ENCODE results near the gene KIAA0930. TPM values are rescaled to one million over a fixed set of nuclear protein-coding genes. Genes with fewer than 3 reads are reported as not detected.

Gene KIAA0930
- total RNA-seq, 1 experiment from 2014 or later = 61.9 TPM

DNA sequence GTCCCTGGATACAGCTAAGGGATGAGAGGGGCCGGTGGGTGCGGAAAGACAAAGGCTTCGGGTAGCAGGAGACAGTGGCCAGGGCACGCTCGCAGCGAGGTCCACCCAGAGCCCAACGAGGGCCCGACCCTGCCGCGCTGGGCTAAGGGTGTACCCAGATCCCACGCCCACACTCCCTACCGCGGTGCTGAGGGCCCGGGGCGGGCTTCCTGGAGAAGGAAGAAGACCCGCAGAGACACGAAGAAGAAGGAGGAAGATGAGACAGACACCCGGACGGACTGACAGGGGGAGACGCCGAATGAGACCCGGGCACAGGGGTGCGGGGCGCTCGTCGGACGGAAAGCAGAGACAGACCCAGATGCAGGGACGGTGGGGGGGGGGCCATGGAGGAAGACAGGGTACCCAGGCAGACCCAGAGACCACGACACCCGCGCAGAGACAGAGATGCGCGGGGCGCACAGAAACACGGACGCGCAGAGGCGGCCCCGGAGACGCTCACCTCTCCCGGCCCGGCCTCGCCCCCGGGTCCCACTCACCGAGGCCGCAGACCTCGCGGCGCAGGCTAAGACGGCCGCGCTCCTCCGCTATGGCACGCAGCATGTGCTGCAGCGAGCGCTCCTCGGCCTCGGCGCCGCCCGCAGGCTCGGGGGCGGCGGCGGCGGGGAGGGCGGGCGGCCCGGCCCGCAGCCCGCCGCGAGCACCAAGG lies 437 bp downstream of the KIAA0930 start:
- Mint-ChIP-seq H3K27ac (ENCODE audit: low read depth, unreplicated experiment) (no peak overlapping the region), H3K4me1 (ENCODE audit: insufficient read depth, unreplicated experiment) (no peaks in the 10 kb centered on the region), H3K27me3 (ENCODE audit: insufficient read depth, unreplicated experiment) (no peaks in the 10 kb centered on the region), H3K9me3 (ENCODE audit: unreplicated experiment) (no peaks in the 10 kb centered on the region), H3K36me3 (ENCODE audit: insufficient read depth, unreplicated experiment) (peaks cover 6% of the 10 kb centered on the region), H3K4me3 (ENCODE audit: unreplicated experiment) (peak overlapping the region; percentile 92)
- BruUV-seq (replicated peaks) = no TSS peak
- no peak for TF ChIP-seq CTCF (IDR thresholded peaks at IDR 0.05; ENCODE audit: unreplicated experiment)
- intact Hi-C loops (cut with micrococcal nuclease) = no loop called here
- ChIA-PET POLR2A (interaction anchor here (1.5 kb wide), 1 partner anchor 9 kb away, joined by 3 read pairs; no protein-coding TSS in a partner anchor), CTCF (interaction anchor here (0.7 kb wide), 1 partner anchor 65 kb away, joined by 3 read pairs; no protein-coding TSS in a partner anchor)
- peak; percentile 30 for DNase-seq (ENCODE audit: unreplicated experiment)

- H3K4me1 Mint-ChIP-seq (ENCODE audit: insufficient read depth, unreplicated experiment) = no peaks in the 10 kb centered on the region
- POLR2A ChIA-PET = interaction anchor here (1.5 kb wide), 1 partner anchor 9 kb away, joined by 3 read pairs; no protein-coding TSS in a partner anchor
- intact Hi-C loops (cut with micrococcal nuclease) = no loop called here
- no peak for TF ChIP-seq CTCF (IDR thresholded peaks at IDR 0.05; ENCODE audit: unreplicated experiment)
- H3K27me3 Mint-ChIP-seq (ENCODE audit: insufficient read depth, unreplicated experiment) = no peaks in the 10 kb centered on the region
- peaks cover 6% of the 10 kb centered on the region for H3K36me3 Mint-ChIP-seq (ENCODE audit: insufficient read depth, unreplicated experiment)
- no peak overlapping the region for H3K27ac Mint-ChIP-seq (ENCODE audit: low read depth, unreplicated experiment)
- DNase-seq (ENCODE audit: unreplicated experiment) = no peak
- peak overlapping the region; percentile 92 for H3K4me3 Mint-ChIP-seq (ENCODE audit: unreplicated experiment)
- no TSS peak for BruUV-seq (replicated peaks)
- H3K9me3 Mint-ChIP-seq (ENCODE audit: unreplicated experiment) = no peaks in the 10 kb centered on the region
- CTCF ChIA-PET = interaction anchor here (0.7 kb wide), 1 partner anchor 66 kb away, joined by 3 read pairs; no protein-coding TSS in a partner anchor
These were observed 1.0 kb downstream of the KIAA0930 start for GRCh38 chr22:45239681-45240051.

DNA sequence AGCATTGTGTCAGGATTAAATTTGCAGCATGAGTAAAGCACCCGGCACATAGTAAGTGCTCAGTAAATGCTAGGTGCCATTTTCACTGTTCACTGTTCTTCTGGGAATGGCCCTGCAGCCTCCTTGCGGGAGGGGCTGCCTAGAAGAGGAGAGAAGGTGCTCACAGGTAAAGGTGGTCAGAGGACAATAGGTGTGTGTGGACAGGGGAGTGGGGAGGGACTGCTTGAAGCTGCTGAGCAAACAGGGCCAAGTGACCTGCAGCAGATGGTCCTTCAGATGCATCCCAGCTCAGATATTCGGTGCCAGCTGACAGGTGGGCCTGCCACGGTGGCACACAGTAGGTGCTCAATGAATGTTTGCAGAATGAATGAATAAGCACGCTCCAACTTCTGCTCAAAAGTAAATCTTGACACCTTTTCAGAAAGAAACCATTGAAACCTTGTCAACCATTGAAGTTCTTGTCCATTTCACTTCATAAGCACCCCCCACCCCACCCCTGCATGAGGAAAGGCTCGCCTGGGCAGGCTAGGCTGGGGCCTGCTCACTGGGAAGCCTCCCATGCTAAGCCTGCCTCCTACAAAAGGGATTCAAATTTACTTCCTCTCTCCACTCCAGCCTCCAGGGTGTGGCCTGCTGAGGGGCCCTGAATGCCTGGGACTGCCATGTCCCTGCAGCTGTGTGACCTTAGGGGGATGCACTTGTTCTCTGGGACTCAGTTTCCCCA lies 1.6 kb downstream of the KIAA0930 start:
- TF ChIP-seq CTCF (IDR thresholded peaks at IDR 0.05; ENCODE audit: unreplicated experiment) = no peak
- H3K9me3 Mint-ChIP-seq (ENCODE audit: unreplicated experiment) = no peaks in the 10 kb centered on the region
- H3K27ac Mint-ChIP-seq (ENCODE audit: low read depth, unreplicated experiment) = no peak overlapping the region
- intact Hi-C loops (cut with micrococcal nuclease) = no loop called here
- ChIA-PET CTCF (no interaction called here), POLR2A (interaction anchor here (1.5 kb wide), 1 partner anchor 8 kb away, joined by 3 read pairs; no protein-coding TSS in a partner anchor)
- peak overlapping the region; percentile 92 for H3K4me3 Mint-ChIP-seq (ENCODE audit: unreplicated experiment)
- peaks cover 6% of the 10 kb centered on the region for H3K36me3 Mint-ChIP-seq (ENCODE audit: insufficient read depth, unreplicated experiment)
- no peak for DNase-seq (ENCODE audit: unreplicated experiment)
- H3K4me1 Mint-ChIP-seq (ENCODE audit: insufficient read depth, unreplicated experiment) = no peaks in the 10 kb centered on the region
- TSS peak; percentile 27 for BruUV-seq (replicated peaks)
- H3K27me3 Mint-ChIP-seq (ENCODE audit: insufficient read depth, unreplicated experiment) = no peaks in the 10 kb centered on the region
